GM18520 (cell line): ENCODE results near the gene TBRG4.

Source experiments
- ATAC-seq: cut with Tn5 transposase; IDR thresholded peaks from one replicate; pipeline ENCODE4 v1.9.1; 2021; ENCODE audit not compliant: unreplicated experiment

Gene TBRG4

DNA sequence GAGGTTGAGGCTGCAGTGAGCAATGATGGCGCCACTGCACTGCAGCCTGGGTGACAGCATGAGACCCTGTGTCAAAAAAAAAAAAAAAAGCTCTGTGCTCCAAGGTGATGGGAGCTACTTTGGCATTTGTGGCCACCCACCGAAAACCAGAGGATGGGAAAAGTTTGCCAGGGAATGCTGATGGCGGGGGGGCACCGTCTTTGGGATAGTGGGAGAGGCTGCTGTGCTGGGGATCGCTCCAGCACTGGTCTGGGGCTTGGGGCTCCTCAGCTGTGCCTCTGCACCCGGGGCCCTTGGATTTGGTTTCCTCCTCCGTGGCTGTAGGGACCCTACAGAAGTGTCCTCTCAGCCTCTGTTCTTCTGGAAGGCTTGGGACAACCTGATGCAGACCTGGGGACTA is 34.4 kb upstream of the TBRG4 start:
- ATAC-seq: no peak

DNA sequence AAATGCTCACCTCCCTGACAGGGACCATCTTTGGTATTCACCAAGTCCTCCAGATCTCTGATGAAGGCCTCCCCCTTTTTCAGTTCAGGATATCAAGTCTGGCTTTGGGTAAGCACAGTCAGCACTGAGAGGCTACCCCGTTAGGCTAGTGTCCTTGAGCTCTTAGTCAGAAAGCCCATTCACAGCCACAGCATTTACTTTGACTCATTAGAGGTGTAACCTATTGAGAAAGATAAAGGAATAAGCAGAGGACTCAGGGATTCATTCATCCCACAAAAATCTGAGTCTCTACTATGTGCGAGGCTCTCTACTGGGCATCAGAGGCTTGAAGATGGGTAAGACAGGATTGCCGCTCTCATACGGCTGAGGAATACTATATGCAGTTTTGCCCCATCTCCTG is 32.1 kb upstream of the TBRG4 start:
- ATAC-seq: no peak

DNA sequence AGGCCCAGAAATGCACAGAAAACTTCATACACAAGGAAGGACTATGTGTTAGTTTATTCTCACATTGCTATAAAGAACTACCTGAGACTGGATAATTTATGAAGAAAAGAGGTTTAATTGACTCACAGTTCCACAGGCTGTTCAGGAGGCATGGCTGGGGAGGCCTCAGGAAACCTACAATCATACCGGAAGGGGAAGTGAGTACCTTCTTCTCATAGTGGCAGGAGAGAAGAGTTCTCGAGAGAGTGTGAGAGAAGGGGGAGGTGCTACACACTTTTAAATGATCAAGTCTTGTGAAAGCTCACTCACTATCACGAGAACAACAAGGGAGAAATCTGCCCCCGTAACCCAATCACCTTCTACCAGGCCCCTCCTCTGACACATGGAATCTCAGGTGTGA is 29.3 kb upstream of the TBRG4 start:
- no peak for ATAC-seq

DNA sequence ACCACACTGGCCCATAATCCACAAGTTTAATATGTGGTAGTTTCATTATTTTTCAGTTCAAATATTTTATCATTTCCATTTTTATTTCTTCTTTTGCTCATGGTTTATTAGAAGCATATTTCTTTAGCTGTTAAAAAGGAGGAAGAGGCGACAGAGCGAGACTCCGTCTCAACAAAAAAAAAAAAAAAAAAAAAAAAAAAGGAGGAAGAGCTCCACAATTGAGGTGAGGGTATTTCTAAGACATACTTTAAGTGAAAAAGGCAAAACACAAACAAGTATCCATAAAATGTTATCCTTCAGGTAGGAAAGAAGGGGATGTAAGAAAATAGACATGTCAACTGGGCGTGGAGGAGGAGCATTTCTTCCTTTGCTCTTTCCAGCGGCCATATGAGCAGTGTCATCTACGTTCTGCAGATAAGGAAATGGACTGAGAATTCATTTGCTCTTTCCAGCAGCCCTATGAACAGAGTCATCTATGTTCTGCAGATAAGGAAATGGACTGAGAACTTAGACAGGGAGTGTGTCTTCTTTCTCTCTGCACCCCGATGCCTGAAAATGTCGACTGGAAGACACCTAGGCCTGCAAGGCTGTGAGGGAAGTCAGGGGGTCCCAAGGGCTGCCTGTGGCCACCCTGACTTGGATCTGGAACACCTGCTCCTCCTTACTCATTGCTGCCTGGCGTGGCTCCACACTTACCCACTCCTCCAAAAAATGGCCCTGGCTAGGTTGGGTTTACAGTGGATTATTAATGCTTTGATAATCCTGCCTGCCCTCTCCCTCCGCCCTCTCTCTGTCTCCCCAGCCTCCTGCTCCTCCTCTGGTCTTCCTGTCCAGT is 27.2 kb upstream of the TBRG4 start:
- no peak for ATAC-seq

DNA sequence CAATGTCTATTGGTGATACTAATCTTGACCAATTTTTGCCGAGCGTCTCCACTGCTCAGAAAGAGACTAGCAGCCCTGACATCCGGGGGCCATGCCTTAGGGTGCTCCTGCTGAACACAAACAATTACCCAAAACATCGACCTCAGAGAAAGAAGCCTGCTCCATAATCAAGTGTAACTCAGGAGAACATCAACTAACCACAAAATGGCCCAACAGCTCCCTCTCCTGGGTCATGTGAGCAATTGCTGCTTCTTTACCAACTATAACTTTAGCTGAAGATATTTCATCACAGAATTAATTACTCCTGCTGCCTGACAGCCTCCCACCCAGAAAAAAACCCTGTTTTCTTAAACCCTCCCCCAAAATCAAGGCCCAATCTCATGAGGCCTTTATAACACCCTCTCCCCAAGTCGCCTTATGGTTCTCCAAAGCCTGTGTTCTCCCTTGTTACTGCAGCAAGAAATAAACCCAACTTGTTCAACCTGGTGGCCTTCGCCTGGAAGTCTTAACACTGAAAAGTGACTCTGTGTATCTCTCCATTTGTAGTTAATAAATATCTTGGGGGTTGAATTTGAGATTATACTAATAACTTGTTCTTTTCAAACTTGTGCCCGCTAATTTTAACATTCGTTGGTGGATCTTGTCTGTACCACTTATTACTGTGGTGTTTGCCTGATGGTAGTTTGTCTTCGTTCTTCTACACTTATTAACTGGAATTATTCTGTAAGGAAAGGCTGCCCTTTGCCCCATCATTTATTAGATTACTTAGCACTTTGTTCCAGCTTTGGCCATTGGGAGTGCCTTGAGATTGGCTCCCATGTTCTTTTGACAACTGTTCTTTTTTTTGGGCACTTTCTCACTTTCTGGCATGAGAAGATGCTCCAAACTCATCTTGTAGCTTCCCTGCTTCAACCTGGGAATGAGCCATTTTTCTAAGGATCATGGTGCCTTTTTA is 24.9 kb upstream of the TBRG4 start:
- ATAC-seq: no peak

DNA sequence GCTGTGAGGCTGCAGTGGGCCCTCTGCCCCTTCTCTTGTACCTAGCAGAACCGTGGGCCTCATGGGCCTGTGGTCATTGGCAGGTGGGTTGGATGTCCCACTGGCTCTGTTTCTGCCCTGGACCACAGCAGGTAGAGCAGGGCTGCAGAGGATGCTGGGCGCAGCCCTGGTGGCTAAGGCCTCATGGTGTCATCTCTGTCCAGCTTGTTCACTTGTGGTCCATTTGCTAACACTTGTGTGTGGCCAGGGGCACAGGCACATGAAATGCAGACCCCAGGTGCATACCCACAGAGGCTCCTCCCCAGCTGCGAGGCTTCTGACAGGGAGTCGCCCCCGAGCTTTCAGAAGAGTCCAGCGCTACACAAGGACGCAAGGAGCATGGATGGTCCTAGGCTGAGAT is 22.4 kb upstream of the TBRG4 start:
- ATAC-seq: no peak

DNA sequence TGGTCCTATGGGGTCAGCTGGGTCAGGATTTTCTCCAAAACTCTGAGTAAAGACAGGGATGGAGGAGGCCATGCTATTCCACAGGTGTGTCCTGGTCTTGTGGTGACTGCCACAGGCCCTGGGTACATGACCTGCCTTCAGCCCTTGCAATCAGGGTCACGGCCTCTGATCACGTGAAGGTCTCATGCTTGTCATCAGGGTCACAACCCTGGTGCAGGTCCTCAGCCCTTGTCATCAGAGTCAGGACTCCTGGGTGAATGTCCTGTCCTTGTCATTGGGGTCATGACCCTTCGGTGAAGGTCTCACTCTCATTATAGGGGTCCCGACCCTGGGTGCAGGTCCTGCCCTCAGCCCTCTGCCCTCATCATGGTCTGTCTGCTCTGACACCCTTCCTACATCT is 21.9 kb upstream of the TBRG4 start:
- ATAC-seq: no peak

DNA sequence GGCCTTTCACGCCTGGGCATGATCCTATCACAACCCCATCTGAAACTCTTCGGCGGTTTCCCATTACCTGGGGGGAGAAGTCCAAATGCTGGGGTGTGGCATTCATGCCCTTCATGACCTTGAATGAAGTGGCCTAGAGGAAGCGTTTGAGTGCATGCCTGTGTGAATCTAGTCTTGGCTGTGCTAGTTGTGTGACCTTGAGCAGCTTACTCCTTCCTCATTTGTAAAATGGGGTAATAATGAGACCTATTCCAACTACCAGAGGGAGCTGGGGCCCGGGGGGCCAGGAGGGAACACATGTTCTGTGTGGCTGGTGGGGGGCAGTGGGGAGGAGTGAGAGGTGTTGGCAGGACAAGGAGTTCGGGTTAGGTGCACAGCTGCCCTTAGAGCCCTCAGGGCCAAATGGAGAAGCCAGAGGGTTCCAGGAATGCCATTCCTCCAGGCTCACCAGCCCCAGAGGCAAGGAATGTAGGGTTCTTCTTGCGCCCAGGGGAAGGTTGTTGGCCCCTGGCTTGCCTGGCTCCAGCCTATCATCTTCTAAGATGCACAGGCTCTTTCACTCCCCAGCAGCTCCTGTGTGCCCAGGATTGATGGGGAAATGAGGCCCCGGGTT is 21.3 kb upstream of the TBRG4 start:
- ATAC-seq: no peak

DNA sequence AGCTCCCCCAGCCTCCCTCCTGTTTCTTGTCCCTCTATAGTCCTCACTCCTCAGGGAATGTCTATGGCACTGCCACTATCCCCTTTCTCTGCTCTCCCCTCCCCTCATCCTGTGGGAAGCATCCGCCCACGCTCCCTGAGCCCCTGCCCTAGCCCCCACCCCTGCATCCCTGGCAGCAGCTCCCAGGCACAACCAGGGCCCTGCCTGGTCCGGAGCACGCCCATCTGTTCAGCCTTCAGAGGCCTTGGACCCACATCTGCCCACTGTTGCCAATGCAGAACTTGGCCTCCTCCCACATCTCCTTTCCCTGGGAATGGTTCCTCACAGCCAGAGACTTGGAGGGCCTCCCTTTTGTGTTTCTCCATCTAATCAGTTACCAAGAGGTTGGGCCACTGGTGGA is 20.4 kb upstream of the TBRG4 start:
- no peak for ATAC-seq

DNA sequence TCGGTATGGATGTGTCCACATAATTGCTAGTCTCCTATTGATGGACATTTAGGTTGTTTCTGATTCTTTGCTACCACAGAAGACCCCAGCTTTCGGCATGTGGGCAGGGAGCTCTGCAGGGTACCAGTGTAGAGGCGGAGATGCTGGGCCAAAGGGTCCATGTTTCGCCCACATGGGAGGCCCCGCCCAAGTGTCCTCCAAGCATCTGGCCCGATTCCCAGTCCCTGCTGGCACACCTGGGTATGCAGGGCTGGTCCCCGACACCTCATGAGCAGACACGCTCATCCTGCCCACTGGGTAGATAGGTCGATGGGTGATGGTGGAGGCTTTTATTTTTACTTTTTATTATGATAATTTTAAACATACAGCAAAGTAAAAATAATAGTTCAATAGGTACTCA is 19.4 kb upstream of the TBRG4 start:
- no peak for ATAC-seq

DNA sequence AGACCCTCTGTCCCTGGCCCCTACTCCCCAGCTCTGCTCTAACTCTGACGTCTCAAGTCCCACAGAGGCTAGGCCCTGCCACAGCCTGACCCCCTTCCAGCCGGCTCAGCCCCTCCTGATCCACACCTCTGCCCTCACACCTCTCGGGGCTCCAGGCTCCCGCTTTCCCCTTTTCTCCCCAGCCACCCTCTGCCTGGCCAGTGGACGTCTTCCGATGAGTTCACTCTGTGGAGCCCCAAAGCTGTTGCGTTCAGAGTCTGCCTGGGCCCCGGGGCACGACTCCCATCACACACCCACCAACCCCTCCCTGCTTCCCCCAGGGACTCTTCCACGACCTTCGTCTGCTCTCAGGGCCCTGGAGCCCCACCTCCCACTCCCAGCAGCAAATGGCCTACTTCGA is 18.4 kb upstream of the TBRG4 start:
- no peak for ATAC-seq

DNA sequence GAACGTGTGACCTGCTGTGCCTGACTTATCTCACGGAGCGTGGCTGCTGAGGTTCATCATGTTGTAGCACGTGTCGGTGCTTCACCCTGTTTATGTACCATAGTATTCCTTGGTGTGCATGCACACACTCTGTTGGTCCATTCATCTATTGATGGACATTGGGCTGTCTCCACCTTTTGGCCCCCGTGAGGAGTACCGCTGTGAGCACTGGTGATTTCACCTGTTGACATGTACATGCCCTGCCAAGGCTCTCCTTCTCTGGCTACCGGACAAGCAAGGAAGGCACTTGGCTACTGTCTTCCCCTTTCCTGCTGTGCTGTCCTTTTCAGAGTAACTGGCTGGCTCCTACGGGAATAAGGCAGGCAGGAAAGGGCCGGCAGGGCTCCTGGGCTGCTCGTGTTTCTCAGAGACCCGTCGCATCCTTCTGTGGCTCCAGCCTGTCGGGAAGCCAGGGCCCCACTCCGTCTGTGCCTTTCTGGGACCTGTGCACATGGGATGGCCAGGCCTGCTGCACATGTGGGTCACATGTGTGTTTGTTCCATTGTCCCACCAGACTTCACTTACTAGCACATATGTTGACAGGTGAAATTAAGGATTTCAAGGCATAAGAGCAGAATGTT is 17.8 kb upstream of the TBRG4 start:
- no peak for ATAC-seq

DNA sequence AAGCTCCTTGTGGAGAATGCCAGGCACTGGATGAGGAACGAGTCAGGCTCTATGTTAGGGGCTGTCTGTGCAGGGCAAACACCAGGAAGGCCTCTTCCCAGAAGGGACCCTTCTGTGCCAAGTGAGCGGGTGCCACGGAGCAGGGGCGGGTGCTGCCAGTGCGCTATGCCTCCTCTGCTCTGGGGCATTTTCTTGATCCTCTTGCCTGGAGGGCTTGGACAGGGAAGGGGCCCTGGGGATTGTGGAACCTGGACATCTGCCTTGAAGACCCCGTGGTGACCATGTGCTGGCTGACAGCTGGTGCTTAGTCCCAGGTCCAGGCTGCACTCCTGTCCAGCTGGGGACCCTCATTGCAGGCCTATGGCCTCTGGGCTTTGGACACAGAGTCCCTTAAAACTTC is 15.4 kb upstream of the TBRG4 start:
- no peak for ATAC-seq

DNA sequence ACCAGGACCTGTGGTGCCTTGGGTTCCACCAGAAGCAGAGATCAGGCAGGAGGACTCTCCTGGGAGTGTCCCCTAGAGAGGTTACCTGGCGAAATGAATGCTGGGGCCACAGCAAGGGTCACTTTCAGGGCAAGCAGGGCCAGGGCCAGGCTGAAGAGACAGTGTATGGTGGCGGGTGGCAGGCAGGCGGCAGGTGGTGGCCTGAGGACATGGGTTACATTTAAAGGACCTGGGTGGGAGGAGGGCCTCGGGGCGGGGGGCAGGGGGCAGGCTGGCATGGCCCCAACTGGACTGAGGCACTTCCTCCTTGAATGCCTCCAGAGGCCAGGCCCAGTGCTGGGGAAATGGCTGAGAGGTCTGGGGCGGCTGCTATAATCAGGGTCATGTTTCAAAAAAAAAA is 14.7 kb upstream of the TBRG4 start:
- ATAC-seq: no peak

DNA sequence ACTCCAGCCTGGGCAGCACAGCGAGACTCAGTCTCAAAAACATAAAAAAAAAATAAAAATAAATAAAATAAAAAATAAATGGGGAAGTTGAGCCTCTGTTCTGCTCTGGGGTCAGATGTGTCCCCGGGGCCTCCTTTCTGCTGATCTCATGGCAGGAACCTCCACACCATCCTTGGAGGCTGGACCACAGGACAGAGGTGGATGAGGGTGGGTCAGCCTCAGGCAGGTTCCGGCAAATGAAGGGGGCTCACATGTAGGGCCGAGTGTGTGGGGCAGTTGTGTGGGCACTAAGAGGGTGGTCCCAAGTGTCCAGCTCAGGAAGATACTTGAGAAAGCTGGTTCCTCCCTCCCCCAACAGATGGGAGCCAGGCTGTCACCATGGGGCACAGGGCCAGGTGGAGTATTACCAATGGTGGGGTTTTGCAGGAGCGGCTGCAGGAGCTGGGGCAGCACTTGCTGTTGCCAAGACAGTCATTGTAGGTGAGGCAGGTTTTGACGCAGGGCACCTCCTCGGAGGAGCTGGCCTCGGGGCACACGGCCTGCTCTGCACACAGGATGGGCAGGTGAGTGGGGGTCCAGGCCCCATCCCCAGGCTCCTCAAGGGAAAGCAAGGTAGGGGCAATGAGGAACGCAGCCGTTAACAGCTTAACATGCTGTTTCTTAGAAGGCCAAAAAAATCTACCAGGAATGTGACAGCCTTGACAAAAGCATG is 13.9 kb upstream of the TBRG4 start:
- no peak for ATAC-seq

DNA sequence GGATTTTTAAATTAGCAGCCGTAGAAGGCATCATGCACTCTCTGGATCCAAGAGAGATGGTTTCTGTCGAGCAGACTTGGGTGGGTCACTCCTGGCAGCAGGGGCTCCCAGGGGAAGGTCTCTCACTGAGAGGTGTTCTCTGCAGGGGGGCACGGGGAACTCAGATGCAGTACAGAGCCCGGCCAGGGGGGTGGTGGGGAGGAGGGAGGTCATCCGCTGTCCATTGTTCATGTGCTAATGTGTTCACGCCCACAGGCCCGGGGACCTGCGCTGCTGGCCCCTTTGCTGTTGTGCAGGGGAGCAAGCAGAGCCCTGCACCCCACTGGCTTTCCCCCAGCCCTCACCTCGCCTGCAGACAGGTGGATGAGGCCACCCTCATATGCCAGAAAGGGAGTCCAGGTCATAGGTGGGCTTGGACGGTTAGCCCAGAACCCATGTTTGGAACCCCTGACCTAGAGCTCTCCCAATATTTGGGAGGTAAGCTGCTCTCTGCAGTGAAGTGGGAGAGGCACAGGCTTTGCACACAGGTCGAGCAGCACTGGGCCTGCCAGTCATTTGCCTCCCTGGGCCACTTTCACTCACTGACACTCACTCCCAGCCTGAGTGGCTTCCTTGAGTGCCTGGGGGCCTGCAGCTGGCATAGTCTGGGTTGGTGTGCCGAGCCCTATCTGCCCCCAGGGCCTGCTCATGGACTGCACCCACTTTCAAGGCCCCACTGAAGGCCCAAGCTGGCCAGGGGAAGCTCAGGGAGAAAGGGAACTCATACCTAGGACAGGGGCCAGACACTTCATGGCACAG is 12.6 kb upstream of the TBRG4 start:
- ATAC-seq: no peak

DNA sequence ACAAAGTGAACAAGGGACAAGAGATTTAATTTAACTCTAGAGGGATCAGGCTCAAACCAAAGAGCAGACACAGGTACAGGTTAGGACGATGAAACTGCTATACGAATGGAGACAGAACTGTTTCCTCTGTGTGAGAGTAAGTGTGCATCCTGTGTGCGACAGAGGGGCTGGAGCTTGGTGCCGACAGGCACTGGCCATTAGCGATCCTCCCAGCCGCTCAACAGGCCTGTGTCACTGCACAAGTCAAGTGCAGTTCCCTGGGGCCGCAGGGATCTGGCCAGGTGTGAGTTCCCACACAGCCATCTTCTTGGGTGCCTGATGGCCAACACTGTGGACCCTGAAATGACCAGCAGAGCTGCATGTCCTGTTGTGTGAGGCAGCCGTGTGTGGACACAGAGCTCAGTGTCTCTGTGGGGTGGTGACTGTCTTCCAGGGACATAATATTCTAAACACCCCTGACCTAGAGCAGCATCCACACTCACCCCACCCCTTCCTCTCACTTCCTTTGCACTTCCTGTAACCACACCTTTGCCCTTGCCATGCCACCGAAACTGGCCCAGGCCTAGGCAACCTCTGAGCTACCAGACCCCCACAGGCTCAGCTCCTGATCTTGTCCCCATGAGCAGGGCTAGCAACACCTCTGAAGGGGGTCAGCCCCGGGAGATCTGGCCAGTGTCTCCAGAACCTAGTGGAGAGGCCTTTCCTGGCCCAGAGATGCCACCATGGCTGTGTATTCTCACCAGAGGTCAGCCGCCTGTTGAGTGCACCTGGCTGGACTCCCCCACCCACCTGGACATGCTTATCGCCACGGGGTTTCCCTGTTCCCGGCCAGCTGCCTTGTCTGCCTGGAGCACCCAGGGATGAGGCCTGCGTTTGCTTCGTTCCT is 11.7 kb upstream of the TBRG4 start:
- no peak for ATAC-seq

DNA sequence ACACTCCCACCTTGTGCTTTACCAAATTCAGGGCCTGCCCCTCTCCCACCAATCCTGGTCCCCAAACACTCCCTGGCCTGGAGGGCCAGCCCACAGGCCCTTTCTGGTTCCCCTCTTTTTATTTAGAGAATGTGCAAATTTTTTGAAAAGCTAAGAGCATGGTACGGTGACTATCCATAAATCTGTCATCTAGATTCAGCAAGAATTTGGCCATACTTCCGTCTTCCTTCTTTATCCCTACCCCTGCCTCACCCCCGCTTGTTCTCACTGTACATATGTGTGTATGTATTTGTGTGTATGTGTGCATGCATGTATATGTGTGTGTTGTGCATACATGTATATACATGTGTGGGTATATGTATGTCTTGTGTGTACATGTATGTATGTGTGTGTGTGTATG is 8.1 kb upstream of the TBRG4 start:
- ATAC-seq: no peak

DNA sequence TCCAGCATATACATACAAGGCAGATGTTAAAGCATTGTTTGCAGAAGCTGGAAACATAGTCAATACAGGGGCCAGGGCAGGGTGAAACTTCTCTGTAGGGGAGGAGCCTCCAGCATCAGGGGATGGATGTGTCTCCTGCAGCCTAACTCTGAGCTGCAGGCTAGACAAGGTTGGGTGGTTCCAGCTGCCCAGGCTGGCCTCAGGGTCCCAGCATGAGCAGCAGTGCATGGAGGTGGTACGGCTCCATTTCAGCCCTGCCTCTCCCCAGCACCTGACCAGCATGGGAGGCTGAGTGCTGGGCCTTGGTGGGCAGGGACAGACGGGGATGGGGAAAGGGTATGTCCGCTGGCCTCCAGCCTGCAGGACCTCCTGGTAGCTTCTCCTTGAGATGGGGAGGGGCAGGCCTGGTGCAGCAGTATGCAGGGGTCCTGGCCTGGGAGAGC is 7.4 kb upstream of the TBRG4 start:
- ATAC-seq: no peak
